SKM-1 treated with dmso at 0.1 percent for 144 hours (cell line): ENCODE results near the gene GALR3.

ENCODE experiments used
- DNase-seq: peaks from one replicate; lab custom pipeline; 2025; ENCODE audit not compliant: unreplicated experiment; lab: John Stamatoyannopoulos, UW

GALR3 gene

DNA sequence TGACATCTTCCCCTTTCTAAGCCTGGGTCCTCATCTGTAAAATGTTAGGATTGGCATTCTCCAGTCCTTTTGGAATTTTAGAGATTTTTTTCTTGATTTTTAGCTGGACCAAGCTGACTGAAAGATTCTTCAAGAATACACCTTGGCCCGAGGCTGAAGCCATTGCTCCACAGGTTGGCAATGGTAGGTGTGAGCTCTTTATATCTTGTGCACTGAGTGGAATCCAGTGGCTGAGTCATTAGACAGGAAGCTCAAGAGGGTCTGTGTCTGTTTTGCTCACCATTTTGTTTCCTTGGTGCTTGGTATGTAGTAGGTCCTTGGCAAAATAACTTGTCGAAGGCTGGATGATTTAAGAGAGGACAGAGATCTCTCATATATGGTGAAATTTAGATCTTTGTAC, 32.3 kb downstream of the GALR3 start:
- DNase-seq, result no peak

DNA sequence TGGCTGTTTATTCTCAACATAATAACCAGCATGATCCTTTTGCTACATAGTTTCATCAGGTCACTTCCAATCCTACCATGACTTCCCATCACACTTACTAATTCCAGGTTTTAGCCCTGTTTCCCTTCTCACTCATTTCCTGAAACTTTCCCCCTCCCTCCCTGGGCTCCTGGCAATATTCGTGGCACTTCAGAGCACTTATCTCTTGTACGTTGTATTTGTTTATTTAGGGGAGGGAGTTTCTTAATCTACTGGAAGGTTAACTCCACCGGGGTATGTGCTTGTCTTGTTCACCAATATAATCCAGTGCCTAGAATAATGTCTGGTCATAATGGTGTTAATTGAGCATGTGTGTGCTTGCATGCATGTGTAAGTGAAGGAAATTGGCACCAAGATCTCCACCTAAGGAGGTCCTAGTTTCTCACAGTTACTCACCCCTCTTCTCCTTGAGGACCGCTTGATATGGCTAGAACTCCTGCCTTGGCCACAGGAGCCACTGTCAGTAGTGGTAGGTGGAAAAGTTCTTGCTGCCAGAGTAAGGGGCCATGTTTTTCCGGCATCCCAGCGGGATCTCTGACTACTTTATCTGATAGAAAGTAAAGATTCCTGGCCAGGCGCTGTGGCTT, 37.7 kb downstream of the GALR3 start:
- no peak for DNase-seq

DNA sequence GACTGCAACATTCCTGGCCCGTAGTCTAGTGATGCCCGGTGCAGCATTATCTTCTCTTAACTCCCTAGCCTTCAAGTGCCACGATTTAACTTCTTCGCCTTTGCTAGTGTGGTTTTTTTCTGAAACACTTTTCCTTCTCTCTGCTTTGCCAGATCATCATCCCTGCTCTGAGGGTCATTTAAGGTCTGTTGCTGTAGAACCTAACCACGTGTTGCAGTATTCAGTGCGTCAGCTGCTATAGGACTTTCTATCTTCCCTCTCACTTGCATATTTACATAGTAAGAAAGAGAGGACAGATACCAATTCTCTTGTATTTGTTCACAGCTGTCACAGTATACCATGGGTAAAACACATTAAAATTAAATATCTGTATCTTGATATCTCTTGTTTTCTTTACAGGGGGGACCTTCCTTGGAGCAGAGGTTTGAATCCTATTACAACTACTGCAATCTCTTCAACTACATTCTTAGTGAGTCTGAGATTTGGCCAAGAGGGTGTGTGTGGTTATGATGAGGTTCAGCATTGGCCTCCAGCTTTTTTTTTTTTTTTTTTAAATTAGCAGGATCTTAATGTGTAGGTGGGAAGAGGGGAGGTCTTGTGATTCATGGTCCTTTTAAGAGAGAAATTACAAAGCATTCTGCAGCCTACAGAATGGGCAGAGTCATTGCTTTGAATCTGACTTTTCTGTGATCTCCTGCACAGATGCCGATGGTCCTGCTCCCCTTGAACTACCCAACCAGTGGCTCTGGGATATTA, 39.6 kb downstream of the GALR3 start:
- no peak for DNase-seq

DNA sequence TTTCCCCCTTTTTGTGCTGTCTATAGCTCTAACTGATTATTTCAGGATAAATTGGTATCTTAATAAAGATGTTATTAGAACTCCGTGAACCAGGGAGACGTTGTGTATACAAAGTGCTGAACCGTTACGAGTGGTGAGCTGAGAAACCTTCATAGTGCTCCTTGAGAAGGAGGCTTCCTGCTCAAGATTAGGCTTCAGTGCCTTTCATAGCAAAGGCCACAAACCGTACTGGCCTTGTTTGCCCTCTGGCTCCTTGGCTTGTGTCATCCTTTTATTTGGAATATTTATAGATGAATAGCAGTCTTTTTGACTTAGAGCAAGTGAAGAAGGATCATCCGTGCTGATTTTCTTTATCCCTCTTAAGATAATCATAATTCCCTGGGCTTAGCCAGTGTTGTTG, 42.3 kb downstream of the GALR3 start:
- DNase-seq, result no peak

DNA sequence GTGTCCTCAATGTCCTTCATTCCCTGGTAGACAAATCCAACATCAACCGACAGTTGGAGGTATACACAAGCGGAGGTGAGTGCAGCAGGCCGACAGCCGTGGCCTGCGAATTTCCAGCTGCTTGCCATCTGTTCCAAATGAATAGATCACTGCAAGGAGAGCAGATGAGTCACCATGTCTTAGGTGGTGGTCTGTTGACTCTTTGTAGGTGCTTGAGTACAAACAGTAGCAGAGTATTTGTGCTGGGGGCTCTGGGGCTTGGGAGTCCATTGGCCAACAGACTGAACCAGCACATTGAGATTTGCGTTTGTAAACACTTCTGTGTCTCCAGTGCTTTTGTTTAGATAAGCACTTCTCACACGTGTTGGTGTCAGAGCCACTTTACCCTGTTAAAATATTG, 47.1 kb downstream of the GALR3 start:
- DNase-seq, result no peak
